ENCODE results near the gene ZCCHC14.

GRCh38 chr16:87474017-87474416 lies 18.8 kb downstream of the ZCCHC14 start:
- no peak for TF ChIP-seq CTCF (conservative IDR thresholded peaks at IDR 0.05)
- TF ChIP-seq ZFX (IDR thresholded peaks at IDR 0.05) = no peak
